Endothelial cell (in vitro differentiated cells): Measurements from ENCODE around the gene YY1. TPM values are rescaled to one million over a fixed set of nuclear protein-coding genes. Genes with fewer than 3 reads are reported as not detected.
A peak's percentile ranks its signal among the peaks of the same experiment; 100 is the strongest.
"Not testable (repeated sequence)": the region's sequence is repeated elsewhere in the genome, so short reads cannot be mapped to it uniquely, and the experiment has no call there.

Experiments used
- DNase-seq: peaks from one replicate; pipeline ENCODE4 v3.0.0; 2021; ENCODE audit warnings: low spot score
- H3K27ac Mint-ChIP-seq: one replicate; pipeline ENCODE4 v1.8.0; 2021; ENCODE audit warnings: mixed read lengths, inconsistent platforms; ENCODE audit not compliant: unreplicated experiment
- H3K27me3 Mint-ChIP-seq: one replicate; pipeline ENCODE4 v1.8.0; 2021; ENCODE audit warnings: mild to moderate bottlenecking, moderate library complexity, mixed read lengths, inconsistent platforms; ENCODE audit not compliant: unreplicated experiment
- H3K36me3 Mint-ChIP-seq: one replicate; pipeline ENCODE4 v1.8.0; 2021; ENCODE audit warnings: mild to moderate bottlenecking, low read depth, mixed read lengths, inconsistent platforms; ENCODE audit not compliant: unreplicated experiment
- H3K4me1 Mint-ChIP-seq: one replicate; pipeline ENCODE4 v1.8.0; 2021; ENCODE audit warnings: mild to moderate bottlenecking, mixed read lengths, inconsistent platforms; ENCODE audit not compliant: unreplicated experiment
- H3K4me3 Mint-ChIP-seq: one replicate; pipeline ENCODE4 v1.8.0; 2021; ENCODE audit warnings: mild to moderate bottlenecking, mixed read lengths, inconsistent platforms; ENCODE audit not compliant: unreplicated experiment
- H3K9me3 Mint-ChIP-seq: one replicate; pipeline ENCODE4 v1.8.0; 2021; ENCODE audit warnings: mixed read lengths, inconsistent platforms; ENCODE audit not compliant: unreplicated experiment
- total RNA-seq: library from RNA; stranded (reverse); fragmentation: NEBNext Ultra II Directional; extraction: Animal tissue kit (Norgen Biotek cat#: 25700); gene quantifications from one replicate; pipeline ENCODE4 v1.2.1, GENCODE V29; 2021; ENCODE audit not compliant: unreplicated experiment
- TF ChIP-seq, protein P1 (sequence below): fragments of 200-600 bp; sonication (generic); IDR thresholded peaks from one replicate; pipeline ENCODE4 v1.5.0; 2021; ENCODE audit warnings: antibody characterized with exemption; ENCODE audit not compliant: unreplicated experiment

Gene YY1
- total RNA-seq, 1 donor from 2014 or later = 81.7 TPM

DNA sequence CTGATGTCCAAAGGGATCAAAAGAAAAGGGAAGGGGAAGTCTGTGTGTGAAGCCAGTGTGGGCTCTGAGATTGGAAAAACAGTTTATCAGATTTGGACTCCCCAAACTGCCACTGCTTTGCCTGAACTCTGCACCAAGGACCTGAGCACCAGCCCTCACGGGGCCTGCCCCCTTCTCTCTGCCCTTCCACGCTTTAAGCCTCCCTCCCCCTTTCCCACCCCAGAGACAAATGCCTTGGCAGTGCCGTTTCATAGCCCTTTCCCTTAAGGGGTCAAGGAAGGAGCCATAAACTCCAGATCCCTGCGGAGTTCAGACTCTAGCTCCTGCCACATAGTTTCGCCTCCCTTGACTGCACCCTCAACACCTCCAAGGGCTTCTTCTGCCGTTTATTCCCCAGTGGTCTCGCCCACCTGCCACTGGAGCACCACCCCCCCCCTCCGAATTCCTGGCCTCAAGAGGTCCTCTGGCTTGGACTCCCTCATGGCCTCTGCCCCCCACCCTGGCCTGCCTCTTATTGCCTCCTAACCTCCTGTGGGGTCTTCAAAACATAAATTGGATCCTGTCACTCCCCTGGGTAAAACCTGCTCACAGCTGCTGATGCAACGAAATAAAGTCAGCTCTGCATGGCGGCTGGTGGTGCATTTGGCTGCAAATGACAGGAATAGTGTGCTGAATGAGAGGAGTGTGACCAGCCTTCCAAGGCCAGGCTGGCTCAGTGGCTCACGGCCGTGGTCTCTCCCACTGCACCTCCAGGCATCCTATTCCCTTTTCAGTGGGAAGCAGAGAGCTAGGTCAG is 48.5 kb downstream of the YY1 start:
- TF ChIP-seq, protein P1, sequence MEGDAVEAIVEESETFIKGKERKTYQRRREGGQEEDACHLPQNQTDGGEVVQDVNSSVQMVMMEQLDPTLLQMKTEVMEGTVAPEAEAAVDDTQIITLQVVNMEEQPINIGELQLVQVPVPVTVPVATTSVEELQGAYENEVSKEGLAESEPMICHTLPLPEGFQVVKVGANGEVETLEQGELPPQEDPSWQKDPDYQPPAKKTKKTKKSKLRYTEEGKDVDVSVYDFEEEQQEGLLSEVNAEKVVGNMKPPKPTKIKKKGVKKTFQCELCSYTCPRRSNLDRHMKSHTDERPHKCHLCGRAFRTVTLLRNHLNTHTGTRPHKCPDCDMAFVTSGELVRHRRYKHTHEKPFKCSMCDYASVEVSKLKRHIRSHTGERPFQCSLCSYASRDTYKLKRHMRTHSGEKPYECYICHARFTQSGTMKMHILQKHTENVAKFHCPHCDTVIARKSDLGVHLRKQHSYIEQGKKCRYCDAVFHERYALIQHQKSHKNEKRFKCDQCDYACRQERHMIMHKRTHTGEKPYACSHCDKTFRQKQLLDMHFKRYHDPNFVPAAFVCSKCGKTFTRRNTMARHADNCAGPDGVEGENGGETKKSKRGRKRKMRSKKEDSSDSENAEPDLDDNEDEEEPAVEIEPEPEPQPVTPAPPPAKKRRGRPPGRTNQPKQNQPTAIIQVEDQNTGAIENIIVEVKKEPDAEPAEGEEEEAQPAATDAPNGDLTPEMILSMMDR = no peak
- Mint-ChIP-seq H3K27ac (no peak overlapping the region), H3K9me3 (no peaks in the 10 kb centered on the region), H3K27me3 (peaks cover 24% of the 10 kb centered on the region), H3K4me3 (no peak overlapping the region), H3K36me3 (peaks cover 6% of the 10 kb centered on the region), H3K4me1 (peaks cover 15% of the 10 kb centered on the region)
- no peak for DNase-seq

DNA sequence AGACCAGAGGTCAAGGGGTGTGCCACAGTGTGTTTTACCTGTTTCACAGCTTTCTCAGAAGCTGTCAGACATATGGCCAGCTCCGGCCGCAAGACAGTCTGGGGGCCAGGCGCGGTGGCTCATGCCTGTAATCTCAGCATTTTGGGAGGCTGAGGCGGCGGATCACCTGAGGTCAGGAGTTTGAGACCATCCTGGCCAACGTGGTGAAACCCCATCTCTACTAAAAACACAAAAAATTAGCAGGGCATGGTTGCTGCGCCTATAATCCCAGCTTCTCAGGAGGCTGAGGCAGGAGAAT is 49.0 kb downstream of the YY1 start:
- not testable (repeated sequence) for H3K9me3 Mint-ChIP-seq, H3K36me3 Mint-ChIP-seq, H3K4me3 Mint-ChIP-seq, H3K27ac Mint-ChIP-seq, DNase-seq
- peaks cover 24% of the 10 kb centered on the region for H3K27me3 Mint-ChIP-seq
- peaks cover 15% of the 10 kb centered on the region for H3K4me1 Mint-ChIP-seq

- H3K36me3 Mint-ChIP-seq = peaks cover 5% of the 10 kb centered on the region
- DNase-seq = no peak
- no peaks in the 10 kb centered on the region for H3K9me3 Mint-ChIP-seq
- TF ChIP-seq, protein P1 = no peak
- no peak overlapping the region for H3K4me3 Mint-ChIP-seq
- peaks cover 23% of the 10 kb centered on the region for H3K27me3 Mint-ChIP-seq
- peaks cover 15% of the 10 kb centered on the region for H3K4me1 Mint-ChIP-seq
- no peak overlapping the region for H3K27ac Mint-ChIP-seq
Observed at GRCh38 chr14:100288382-100289185, 49.6 kb downstream of the YY1 start.

GRCh38 chr14:100289916-100290606 is 51.1 kb downstream of the YY1 start:
- no peaks in the 10 kb centered on the region for H3K9me3 Mint-ChIP-seq
- no peak for DNase-seq
- H3K4me3 Mint-ChIP-seq = no peak overlapping the region
- H3K4me1 Mint-ChIP-seq = peaks cover 9% of the 10 kb centered on the region
- TF ChIP-seq, protein P1 = no peak
- H3K27me3 Mint-ChIP-seq = peaks cover 15% of the 10 kb centered on the region
- peaks cover 5% of the 10 kb centered on the region for H3K36me3 Mint-ChIP-seq
- no peak overlapping the region for H3K27ac Mint-ChIP-seq

- Mint-ChIP-seq H3K27me3 (peaks cover 15% of the 10 kb centered on the region), H3K36me3 (peaks cover 5% of the 10 kb centered on the region), H3K9me3 (no peaks in the 10 kb centered on the region), H3K4me1 (peaks cover 9% of the 10 kb centered on the region), H3K4me3 (peak overlapping the region; percentile 31), H3K27ac (no peak overlapping the region)
- TF ChIP-seq, protein P1 = no peak
- DNase-seq = no peak
Observed at GRCh38 chr14:100290607-100291304, 51.8 kb downstream of the YY1 start.
